Coronary artery (tissue), 2 donors: ENCODE measurements around the gene KCNH3.

Experiments used
- DNase-seq: peaks from one replicate; pipeline ENCODE4 v3.0.0-alpha.2; 2017; ENCODE audit warnings: low spot score
- H3K27ac ChIP-seq, 2 donors: fragments of 200-600 bp; sonication (generic); one replicate each; pipeline ENCODE4 v1.5.1; 2016 to 2019
- H3K4me3 ChIP-seq: fragments of 200-600 bp; sonication (generic); 2 replicates; pipeline ENCODE4 v1.5.1; 2016; ENCODE audit warnings: mild to moderate bottlenecking, moderate library complexity
- CTCF ChIP-seq: fragments of 200-600 bp; sonication (generic); IDR thresholded peaks from one replicate; pipeline ENCODE4 v1.5.1; 2019; ENCODE audit warnings: antibody characterized with exemption

The KCNH3 gene

DNA sequence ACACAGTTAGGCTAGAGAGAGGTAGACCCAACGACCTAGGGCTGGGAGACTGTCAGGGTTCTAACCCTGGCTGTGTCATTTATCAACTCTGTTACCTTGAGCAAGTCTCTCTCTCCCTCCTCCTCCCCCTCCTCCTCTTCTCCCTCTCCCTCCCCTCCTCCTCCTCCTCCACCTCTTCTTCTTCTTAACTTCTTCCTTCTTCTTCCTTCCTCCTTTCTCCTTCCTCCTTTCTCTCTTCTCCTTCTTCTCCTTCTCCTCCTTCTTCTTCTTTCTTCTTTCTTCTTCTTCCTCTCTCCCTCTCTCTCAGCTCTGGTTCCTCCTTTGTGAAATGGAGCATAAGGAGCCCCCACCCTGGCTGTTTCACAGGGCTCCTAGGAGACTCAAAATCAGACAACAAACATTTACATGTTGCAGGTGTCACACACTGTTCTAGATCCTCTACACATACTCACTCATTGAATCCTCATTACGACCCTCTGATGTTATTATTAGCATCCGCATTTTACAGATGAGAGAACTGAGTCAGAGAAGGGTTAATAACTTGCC, 2.2 kb upstream of the KCNH3 start:
- no peak for TF ChIP-seq CTCF
- no peak overlapping the region for H3K27ac ChIP-seq

GRCh38 chr12:49537231-49537751, 1.5 kb upstream of the KCNH3 start:
- peak; percentile 47 for DNase-seq
- no peak overlapping the region for H3K27ac ChIP-seq
- H3K4me3 ChIP-seq, result peak overlapping the region; percentile 73
- TF ChIP-seq CTCF, result no peak

More for the DNA sequence above, 2.2 kb upstream of the KCNH3 start:
- no peak for DNase-seq
- no peak overlapping the region for H3K4me3 ChIP-seq

DNA sequence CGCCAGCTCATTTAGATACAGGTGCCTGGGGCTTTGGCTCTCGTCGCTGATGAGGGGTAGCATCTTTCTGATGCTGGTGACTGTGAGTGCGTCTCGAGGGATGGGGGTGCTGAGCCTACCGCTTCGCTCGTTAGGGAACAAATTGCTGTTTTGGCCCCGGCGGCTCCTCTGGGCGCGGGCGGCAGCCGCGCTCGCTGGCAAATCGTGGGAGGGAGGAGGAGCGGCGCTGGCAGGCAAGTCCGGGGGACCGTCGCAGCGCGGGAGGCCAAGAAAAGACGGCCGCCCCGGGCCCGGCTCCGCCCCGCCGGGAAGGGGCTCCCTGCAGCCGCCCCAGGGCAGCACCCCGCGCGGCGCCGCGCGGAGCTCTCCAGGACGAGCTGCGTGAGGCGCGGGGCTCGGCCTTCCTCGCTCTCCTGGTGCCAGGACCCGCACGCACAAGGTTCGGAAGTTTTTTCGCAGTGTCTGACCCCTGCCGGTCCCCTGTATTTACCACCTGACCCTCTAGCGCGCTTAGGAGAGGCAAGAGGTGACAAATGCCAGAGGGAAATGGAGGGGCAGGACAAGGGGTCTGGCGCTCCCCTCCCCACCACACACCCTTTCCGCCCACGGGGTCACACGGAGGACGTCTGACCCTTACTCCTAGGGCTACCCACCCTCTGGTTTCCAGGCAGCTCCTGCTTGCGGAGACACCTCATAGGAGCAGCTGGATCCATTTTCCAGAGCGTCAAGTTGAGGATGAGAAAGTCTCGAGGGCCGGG, 899 bp upstream of the KCNH3 start:
- DNase-seq, result peak; percentile 71
- Histone ChIP-seq H3K4me3 (peak overlapping the region; percentile 73), H3K27ac (no peak overlapping the region)
- no peak for TF ChIP-seq CTCF

DNA sequence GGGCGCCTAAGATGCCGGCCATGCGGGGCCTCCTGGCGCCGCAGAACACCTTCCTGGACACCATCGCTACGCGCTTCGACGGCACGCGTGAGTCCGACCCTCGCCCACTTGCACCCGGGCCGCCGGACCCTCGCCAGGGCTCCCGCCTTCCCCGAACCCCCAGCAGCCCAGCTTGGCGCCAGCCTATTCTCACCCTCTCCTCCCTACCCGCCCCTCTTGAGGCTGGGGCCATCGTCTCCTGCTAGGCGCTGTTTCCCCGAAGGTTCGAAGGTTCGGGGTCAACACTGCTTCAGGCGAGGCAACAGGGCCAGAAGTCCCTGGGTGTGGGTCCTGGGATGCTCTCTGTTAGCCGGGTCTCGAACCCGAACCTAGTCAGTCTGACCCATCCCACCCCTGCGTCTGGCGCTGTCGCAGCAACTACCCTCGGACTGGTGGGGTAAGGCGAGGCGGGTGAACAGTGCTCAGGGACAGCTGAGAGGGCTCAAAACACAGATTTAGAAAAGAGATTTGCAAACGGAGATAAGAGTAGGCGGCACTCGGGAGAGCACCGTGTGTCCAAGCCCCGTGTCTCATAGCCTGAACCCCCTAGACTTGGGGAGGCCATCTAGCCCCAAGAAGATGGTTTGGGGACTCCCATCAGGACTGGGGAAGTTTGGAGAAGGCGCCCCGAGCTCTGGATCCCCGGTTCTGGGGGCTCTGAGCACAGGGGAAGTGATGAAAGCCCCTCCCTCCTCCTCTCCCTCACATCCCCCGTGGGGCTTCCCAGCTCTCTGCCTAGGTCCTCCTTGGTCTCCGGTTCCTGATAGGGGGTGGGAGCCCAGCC, 787 bp downstream of the KCNH3 start:
- H3K27ac ChIP-seq, result no peak overlapping the region
- peak; percentile 57 for DNase-seq
- no peak for TF ChIP-seq CTCF
- peak overlapping the region; percentile 73 for H3K4me3 ChIP-seq

GRCh38 chr12:49540229-49541139, 1.7 kb downstream of the KCNH3 start:
- Histone ChIP-seq H3K4me3 (no peak overlapping the region), H3K27ac (no peak overlapping the region)
- DNase-seq, result peak; percentile 35
- TF ChIP-seq CTCF, result no peak

GRCh38 chr12:49541140-49541861, 2.5 kb downstream of the KCNH3 start:
- no peak overlapping the region for H3K27ac ChIP-seq
- DNase-seq, result peak; percentile 61
- no peak overlapping the region for H3K4me3 ChIP-seq
- TF ChIP-seq CTCF, result no peak
